ENCODE measurements around the gene TNS1. TPM values are rescaled to one million over a fixed set of nuclear protein-coding genes. Genes with fewer than 3 reads are reported as not detected.

Gene TNS1
- total and polyA plus RNA-seq, 9 of the 15 experiments (the other 6 are each of a cell fraction or from before 2014, with no cell fraction given): 0.13 to 2.7 (median 0.77) TPM

DNA sequence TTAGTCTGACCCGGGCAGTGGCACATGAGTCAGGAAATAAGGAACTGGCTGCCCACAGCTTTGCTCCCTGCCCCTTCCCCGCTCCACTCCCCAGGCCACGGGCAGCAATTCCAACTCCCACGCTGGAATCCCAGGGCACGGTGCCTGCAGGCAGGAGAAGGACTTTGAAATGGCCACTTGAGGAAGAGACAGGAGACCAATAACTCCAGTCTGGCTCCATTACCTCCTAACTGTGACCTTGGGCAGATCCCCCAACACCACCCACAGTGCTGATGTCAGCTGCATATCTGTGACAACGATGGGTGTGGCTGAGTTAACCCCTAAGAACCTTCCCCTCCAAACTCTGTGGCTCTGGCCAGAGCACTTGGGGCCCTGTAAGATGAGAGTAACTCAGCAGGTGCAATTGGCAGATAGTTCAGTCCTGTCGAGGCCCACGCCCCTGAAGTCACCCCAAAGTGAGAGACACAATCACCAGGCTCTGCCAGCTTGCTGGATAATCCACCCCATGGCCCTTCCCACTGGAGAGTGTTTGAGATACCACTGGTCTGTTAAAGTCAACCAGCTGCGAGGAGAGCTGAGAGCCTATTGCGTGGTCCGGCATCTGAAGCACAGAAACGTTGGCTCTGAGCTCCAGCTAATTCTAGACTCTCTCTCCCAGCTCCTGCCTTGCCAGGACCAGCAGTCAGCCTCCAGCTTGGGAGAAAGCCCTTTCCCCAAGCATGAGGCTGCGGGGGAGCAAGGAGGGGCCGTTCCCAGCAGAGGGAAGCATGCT lies 175.2 kb downstream of the TNS1 start:
- in situ Hi-C loops (cut with MboI): no loop called here
- no peaks in the 10 kb centered on the region for H3K79me2 ChIP-seq (ENCODE audit: control insufficient read depth, insufficient read depth, low read length)
- no peak overlapping the region for H3K4me3 ChIP-seq
- CTCF ChIA-PET (ENCODE audit: low intra/inter-chr PET ratio): no interaction called here
- ATAC-seq (peak; percentile 96), FAIRE-seq (peak; percentile 96), DNase-seq (ENCODE audit: extremely low read depth in 1 of 4, low spot score in 3 of 4) (peak; percentile 74 to 84 (median 78))
- H3K9ac ChIP-seq (ENCODE audit: insufficient read depth in 1 of 2, low read depth in 2 of 2, low read length in 2 of 2): peak overlapping the region; percentile 67 to 89
- peaks cover 34 to 39% of the 10 kb centered on the region in 2 experiments; a peak in 4 of 5 replicates for H3K4me1 ChIP-seq (replicated peaks in 1 of 2; ENCODE audit: control insufficient read depth in 2 of 2, insufficient read depth in 2 of 2, low read length in 2 of 2)
- H3K9me1 ChIP-seq (ENCODE audit: control insufficient read depth, insufficient read depth, low read length): no peaks in the 10 kb centered on the region
- WGBS (ENCODE audit: insufficient coverage, low coverage, missing lambda C conversion rate): 10% methylated on average over 13 of the region's 14 CpGs
- peak overlapping the region; percentile 93 for H2AFZ ChIP-seq (ENCODE audit: low read depth, low read length)
- H3K9me3 ChIP-seq (replicated peaks; ENCODE audit: control insufficient read depth, insufficient read depth, low read depth, low read length): no peaks in the 10 kb centered on the region
- no peaks in the 10 kb centered on the region for H3K27me3 ChIP-seq (ENCODE audit: control insufficient read depth in 2 of 2, insufficient read depth in 2 of 2, low read length in 2 of 2)
- POLR2A ChIA-PET: interaction anchor here (0.6 to 1.0 kb wide), 7 partner anchors 10 to 1618 kb away, joined by 3 read pairs; partner anchors contain the start of gene RPL37A
- BruUV-seq (replicated peaks): no TSS peak
- H3K27ac ChIP-seq (ENCODE audit: extremely low read depth, low read depth, low read length): peak overlapping the region; percentile 83
- peak overlapping the region; percentile 69 for H3K4me2 ChIP-seq (ENCODE audit: insufficient read depth, low read length)
- no peaks in the 10 kb centered on the region for H4K20me1 ChIP-seq (replicated peaks; ENCODE audit: control insufficient read depth, insufficient read depth, low read length)
- no peaks in the 10 kb centered on the region; the same call in 2 of the 3 replicates for H3K36me3 ChIP-seq (ENCODE audit: control insufficient read depth, insufficient read depth, low read length)
- intact Hi-C loops (cut with micrococcal nuclease): no loop called here
- TF ChIP-seq SMARCA4 (IDR thresholded peaks at IDR 0.05): peak; percentile 46; the same call in 1 of the 2 replicates
- TF ChIP-seq MXI1 (IDR thresholded peaks at IDR 0.05; ENCODE audit: low read depth, low read length): no peak
- TF ChIP-seq RCOR1 (IDR thresholded peaks at IDR 0.05; ENCODE audit: borderline replicate concordance in 1 of 2, low read depth in 2 of 2, low read length in 2 of 2): peak in 1 of 2 experiments; percentile 49; a peak in 2 of 4 replicates
- TF ChIP-seq ZNF696 (CRISPR knock-in tag; conservative IDR thresholded peaks at IDR 0.05): no peak
- TF ChIP-seq, protein P1, sequence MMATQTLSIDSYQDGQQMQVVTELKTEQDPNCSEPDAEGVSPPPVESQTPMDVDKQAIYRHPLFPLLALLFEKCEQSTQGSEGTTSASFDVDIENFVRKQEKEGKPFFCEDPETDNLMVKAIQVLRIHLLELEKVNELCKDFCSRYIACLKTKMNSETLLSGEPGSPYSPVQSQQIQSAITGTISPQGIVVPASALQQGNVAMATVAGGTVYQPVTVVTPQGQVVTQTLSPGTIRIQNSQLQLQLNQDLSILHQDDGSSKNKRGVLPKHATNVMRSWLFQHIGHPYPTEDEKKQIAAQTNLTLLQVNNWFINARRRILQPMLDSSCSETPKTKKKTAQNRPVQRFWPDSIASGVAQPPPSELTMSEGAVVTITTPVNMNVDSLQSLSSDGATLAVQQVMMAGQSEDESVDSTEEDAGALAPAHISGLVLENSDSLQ (IDR thresholded peaks at IDR 0.05): peak; percentile 12; the same call in 1 of the 2 replicates
- peak; percentile 50 for TF ChIP-seq TEAD4 (IDR thresholded peaks at IDR 0.05; ENCODE audit: low read length)
- TF ChIP-seq TEAD4 (CRISPR knock-in tag; IDR thresholded peaks at IDR 0.05; ENCODE audit: borderline replicate concordance): no peak
- TF ChIP-seq ZNF644 (tag; IDR thresholded peaks at IDR 0.05; ENCODE audit: low read depth): peak; percentile 36; the same call in 1 of the 2 replicates
- TF ChIP-seq, protein P2, sequence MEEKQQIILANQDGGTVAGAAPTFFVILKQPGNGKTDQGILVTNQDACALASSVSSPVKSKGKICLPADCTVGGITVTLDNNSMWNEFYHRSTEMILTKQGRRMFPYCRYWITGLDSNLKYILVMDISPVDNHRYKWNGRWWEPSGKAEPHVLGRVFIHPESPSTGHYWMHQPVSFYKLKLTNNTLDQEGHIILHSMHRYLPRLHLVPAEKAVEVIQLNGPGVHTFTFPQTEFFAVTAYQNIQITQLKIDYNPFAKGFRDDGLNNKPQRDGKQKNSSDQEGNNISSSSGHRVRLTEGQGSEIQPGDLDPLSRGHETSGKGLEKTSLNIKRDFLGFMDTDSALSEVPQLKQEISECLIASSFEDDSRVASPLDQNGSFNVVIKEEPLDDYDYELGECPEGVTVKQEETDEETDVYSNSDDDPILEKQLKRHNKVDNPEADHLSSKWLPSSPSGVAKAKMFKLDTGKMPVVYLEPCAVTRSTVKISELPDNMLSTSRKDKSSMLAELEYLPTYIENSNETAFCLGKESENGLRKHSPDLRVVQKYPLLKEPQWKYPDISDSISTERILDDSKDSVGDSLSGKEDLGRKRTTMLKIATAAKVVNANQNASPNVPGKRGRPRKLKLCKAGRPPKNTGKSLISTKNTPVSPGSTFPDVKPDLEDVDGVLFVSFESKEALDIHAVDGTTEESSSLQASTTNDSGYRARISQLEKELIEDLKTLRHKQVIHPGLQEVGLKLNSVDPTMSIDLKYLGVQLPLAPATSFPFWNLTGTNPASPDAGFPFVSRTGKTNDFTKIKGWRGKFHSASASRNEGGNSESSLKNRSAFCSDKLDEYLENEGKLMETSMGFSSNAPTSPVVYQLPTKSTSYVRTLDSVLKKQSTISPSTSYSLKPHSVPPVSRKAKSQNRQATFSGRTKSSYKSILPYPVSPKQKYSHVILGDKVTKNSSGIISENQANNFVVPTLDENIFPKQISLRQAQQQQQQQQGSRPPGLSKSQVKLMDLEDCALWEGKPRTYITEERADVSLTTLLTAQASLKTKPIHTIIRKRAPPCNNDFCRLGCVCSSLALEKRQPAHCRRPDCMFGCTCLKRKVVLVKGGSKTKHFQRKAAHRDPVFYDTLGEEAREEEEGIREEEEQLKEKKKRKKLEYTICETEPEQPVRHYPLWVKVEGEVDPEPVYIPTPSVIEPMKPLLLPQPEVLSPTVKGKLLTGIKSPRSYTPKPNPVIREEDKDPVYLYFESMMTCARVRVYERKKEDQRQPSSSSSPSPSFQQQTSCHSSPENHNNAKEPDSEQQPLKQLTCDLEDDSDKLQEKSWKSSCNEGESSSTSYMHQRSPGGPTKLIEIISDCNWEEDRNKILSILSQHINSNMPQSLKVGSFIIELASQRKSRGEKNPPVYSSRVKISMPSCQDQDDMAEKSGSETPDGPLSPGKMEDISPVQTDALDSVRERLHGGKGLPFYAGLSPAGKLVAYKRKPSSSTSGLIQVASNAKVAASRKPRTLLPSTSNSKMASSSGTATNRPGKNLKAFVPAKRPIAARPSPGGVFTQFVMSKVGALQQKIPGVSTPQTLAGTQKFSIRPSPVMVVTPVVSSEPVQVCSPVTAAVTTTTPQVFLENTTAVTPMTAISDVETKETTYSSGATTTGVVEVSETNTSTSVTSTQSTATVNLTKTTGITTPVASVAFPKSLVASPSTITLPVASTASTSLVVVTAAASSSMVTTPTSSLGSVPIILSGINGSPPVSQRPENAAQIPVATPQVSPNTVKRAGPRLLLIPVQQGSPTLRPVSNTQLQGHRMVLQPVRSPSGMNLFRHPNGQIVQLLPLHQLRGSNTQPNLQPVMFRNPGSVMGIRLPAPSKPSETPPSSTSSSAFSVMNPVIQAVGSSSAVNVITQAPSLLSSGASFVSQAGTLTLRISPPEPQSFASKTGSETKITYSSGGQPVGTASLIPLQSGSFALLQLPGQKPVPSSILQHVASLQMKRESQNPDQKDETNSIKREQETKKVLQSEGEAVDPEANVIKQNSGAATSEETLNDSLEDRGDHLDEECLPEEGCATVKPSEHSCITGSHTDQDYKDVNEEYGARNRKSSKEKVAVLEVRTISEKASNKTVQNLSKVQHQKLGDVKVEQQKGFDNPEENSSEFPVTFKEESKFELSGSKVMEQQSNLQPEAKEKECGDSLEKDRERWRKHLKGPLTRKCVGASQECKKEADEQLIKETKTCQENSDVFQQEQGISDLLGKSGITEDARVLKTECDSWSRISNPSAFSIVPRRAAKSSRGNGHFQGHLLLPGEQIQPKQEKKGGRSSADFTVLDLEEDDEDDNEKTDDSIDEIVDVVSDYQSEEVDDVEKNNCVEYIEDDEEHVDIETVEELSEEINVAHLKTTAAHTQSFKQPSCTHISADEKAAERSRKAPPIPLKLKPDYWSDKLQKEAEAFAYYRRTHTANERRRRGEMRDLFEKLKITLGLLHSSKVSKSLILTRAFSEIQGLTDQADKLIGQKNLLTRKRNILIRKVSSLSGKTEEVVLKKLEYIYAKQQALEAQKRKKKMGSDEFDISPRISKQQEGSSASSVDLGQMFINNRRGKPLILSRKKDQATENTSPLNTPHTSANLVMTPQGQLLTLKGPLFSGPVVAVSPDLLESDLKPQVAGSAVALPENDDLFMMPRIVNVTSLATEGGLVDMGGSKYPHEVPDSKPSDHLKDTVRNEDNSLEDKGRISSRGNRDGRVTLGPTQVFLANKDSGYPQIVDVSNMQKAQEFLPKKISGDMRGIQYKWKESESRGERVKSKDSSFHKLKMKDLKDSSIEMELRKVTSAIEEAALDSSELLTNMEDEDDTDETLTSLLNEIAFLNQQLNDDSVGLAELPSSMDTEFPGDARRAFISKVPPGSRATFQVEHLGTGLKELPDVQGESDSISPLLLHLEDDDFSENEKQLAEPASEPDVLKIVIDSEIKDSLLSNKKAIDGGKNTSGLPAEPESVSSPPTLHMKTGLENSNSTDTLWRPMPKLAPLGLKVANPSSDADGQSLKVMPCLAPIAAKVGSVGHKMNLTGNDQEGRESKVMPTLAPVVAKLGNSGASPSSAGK (IDR thresholded peaks at IDR 0.05): peak; percentile 36; the same call in 1 of the 2 replicates

All from K562 (cell line).